Embryonic facial prominence (tissue), 1 donor: ENCODE measurements around the gene SH2D2A.
"Not testable (repeated sequence)": the region's sequence is repeated elsewhere in the genome, so short reads cannot be mapped to it uniquely, and the experiment has no call there.

Experiments used
- DNase-seq: peaks from one replicate; pipeline ENCODE4 v3.0.0-alpha.2; 2016; ENCODE audit errors: extremely low spot score

The SH2D2A gene

GRCh38 chr1:156768610-156769295, 47.9 kb downstream of the SH2D2A start:
- DNase-seq = no peak

- no peak for DNase-seq
Observed at GRCh38 chr1:156767879-156768604, 48.6 kb downstream of the SH2D2A start.

- peak; percentile 100 for DNase-seq
Observed at GRCh38 chr1:156767101-156767878, 49.4 kb downstream of the SH2D2A start, which contains the start of gene PRCC. PRCC (plus strand) TSS chr1:156767535; CDS start chr1:156767772, 237 bp downstream.

GRCh38 chr1:156766298-156767100, 50.1 kb downstream of the SH2D2A start:
- no peak for DNase-seq

GRCh38 chr1:156765666-156766065, 51.0 kb downstream of the SH2D2A start:
- no peak for DNase-seq

- not testable (repeated sequence) for DNase-seq
Observed at GRCh38 chr1:156765136-156765535, 51.5 kb downstream of the SH2D2A start.

GRCh38 chr1:156760796-156761104, 55.9 kb downstream of the SH2D2A start:
- no peak for DNase-seq

- DNase-seq = no peak
Observed at GRCh38 chr1:156760092-156760795, 56.4 kb downstream of the SH2D2A start.

- not testable (repeated sequence) for DNase-seq
Observed at GRCh38 chr1:156757572-156758253, 58.9 kb downstream of the SH2D2A start.

GRCh38 chr1:156756355-156756754, 60.3 kb downstream of the SH2D2A start:
- no peak for DNase-seq
